ENCODE results near the gene GLB1L3.

Gene GLB1L3

DNA sequence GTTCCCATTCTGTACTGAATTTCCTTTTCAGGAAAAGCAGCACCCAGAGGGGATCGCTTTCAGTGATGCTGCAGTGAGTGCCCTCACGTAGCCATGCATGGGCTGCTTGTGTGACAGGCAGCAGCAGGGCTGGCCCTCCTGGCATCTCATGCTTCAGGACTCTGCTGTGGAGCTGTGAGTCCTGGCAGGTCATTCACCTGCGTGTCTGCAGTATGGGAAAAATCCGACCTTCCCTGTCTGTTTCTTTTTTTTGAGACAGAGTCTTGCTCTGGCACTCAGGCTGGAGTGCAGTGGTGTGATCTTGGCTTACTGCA, 69.0 kb downstream of the GLB1L3 start:
- DNase-seq, result no peak

DNA sequence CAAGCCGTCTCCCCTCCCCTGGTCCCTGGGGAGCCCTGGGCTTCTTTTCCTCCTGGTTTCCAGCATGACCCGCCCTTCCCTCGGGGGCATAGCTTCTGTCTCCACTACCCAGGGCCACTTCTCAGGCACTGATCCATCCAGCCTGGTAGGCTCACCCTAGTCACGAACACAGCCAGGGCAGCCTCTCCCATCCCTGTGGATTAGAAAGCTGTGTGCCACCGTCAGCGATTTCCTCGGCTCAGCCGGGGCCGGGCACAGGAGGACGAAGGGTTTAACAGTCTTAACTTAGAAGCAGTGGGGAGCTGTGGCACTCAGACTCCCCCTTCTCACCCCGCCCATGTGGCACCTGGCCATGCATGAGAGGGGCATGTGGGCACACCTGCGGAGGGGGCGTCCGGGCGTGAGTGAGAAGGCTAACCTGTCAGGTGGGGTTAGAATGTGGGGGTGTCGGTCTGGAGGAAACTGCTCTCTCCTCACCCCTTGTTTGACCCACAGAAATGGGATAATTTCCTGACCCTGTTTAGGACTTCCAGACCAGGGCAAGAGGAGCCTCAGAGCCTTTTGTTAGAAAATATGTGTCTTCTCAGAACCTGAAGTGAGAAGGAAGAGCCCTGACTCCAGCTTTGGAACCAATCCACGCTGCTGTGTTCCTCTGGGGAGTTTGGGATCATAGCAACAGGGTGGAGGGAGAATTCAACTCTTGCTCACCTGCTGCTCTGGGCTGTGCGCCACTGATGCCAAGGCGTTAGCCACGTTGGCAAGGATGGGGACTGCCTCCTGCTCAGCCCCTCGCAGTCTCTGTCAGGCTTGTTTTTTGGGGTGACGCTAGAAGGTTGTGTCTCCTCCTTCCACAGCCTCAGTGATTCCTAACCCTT, 70.2 kb downstream of the GLB1L3 start:
- DNase-seq, result no peak

DNA sequence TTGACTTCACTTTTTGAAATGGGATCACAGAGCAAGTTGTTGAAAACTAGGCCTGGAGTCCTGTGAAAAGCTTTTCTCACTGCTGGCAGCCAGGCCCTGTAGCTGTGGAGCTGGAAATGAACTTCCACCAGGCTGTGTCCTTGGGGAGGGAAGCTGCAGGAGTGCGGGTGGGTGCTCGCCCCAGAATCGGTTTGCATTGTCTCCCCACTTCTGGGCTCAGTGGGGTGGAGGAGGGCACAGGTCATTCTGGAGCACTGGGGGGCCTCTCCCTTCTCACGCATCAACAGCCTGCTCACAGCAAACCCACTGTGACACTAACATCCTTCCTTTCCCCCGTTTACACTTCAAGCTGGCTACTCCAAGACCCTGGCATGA, 70.8 kb downstream of the GLB1L3 start:
- no peak for DNase-seq

DNA sequence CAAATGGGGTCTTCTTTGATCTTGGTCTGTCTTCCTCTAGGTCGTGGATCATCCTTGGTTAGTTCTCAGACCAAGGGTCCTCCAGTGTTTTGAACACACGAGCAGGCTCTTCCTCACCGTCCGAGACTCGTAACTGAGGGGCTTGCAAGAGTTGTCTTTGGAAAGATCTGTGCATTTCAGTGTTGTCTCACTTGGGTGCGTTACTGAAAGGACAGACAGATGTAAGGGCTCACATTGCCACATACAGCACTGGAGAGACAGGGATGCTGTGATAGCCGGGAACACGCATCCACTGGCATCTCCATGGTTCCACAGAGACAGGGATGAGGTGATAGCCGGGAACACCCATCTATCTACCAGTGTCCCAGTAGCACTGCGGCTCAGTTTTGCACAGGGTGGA, 71.3 kb downstream of the GLB1L3 start:
- no peak for DNase-seq

GRCh38 chr11:134349109-134349801, 73.1 kb downstream of the GLB1L3 start:
- DNase-seq, result no peak

DNA sequence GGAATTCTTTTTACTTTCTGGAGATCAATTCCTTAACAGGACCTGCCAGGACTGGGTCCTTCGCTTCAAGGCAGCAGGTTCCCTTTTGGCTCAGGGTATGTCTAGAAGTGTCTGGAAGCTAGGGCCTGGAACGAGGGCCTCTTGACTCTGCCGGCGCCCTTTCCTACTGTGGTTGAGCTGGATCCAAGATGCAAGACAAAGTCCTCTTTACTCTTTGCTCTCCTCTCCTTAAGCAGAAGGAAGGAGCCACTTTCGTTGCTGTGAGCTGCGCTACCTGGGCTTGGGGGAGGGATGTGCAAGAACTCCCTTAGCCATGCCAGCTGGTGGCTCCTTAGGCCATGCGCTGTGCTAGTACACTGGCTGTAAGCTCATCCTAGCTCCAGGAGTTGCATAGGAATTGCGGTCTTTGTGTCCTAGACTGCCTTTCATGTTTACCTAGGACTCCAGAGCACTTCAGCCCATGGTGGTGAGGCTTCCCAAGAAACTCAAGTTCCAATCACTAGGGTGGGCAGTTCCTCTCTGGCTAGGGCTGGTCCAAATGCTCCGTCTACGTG, 73.7 kb downstream of the GLB1L3 start:
- no peak for DNase-seq

DNA sequence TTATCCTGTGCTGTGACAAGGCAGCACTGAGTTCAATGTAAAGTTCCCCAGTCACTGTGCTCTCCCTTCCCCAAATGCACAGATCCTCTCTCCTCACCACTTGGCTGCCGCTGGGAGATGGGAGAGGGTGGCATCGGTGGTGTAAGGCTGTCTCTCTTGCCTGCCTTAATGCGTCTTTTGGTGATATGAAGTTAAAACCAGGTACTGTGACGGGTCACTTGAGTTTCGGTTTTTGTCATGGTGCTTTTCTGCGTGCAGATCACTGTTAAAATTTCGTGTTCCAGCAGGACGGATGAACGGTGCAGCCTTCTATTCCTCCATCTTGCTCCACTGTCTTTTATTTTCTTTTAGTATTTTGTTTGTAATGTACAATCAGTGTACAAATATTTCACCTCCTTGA, 74.2 kb downstream of the GLB1L3 start:
- no peak for DNase-seq

DNA sequence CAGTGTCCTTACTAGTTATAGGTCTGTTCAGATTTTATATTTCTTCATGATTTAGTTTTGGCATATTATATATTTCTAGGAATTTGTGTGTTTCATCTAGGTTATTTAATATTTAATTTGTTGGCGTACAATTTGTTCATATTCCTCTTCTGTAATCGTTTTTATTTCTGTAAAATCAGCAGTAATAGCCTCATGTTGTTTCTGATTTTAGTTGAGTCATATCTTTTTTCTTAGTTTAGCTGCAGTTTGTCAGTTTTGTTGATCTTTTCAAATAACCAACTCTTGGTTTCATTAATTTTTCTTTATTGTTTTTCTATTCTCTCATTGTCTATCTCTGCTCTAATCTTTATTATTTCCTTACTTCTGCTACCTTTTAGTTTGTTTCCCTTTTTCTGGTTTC, 75.9 kb downstream of the GLB1L3 start:
- no peak for DNase-seq

DNA sequence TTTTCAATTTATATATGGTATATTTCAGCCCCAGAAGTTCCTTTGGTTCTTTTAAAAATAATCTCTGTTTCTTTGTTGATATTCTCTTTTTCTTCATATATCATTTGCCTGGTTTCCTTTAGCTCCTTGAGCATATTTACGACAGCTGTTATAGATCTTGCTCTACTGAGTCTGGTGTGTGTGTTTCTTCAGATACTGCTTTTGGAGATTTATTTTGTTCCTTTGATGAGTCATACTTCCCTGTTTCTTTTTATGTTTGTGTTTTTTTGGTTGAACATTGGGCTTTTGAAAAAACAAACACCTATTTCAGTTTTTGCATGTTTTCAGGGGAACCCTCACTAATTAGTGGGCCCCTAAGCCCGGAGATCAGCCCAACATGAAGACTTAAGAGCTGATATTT, 79.0 kb downstream of the GLB1L3 start:
- DNase-seq, result no peak

GRCh38 chr11:134355656-134356055, 79.5 kb downstream of the GLB1L3 start:
- no peak for DNase-seq

DNA sequence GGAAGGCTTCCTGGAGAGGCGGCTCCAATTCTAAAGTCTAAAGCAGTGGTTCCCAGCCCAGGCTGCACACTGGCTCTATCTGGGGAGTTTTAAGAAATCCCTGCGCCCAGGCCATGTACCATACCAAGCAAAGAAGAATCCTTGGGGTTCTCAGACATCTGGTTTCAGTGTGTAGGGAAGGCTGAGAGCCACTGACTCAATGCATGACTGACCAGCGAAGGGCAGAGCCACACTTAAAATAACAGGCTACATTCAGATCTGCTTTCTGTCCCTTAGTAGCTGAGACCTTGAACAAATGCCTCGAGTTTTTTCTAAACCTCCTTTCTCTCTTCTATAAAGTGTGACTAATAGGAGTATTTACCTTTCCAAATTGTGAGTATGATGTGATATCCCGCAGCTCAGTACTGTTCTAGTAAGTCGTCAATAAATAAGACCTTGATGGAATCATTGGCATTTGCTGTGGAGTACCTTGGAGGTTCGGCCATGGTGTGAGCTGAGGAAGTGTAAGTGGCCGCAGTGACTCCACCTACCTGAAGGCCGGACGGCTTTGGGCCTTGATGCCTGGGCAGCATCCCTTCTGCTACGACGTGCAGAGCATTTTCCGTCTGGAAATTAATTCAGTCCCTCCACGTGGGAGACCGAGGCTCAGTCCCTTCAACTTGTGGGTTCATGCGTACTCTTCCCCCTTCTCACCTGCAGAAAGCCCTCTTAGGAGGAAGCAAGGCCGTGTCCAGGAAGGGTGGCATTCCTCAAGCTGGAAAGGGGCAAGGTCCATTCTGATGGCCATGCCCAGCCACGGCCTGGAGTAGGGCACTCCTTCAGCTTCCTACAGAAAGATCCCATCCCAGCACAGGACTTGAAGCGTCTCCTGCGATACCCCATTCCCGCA, 80.7 kb downstream of the GLB1L3 start:
- no peak for DNase-seq

- DNase-seq, result no peak
These were observed 81.3 kb downstream of the GLB1L3 start for GRCh38 chr11:134357545-134357839.

- no peak for DNase-seq
These were observed 82.1 kb downstream of the GLB1L3 start for GRCh38 chr11:134358165-134358855.

GRCh38 chr11:134358856-134359490, 82.8 kb downstream of the GLB1L3 start:
- no peak for DNase-seq

GRCh38 chr11:134359646-134360045, 83.5 kb downstream of the GLB1L3 start:
- no peak for DNase-seq

- peak; percentile 59 for DNase-seq
These were observed 84.1 kb downstream of the GLB1L3 start for GRCh38 chr11:134360050-134360835.

DNA sequence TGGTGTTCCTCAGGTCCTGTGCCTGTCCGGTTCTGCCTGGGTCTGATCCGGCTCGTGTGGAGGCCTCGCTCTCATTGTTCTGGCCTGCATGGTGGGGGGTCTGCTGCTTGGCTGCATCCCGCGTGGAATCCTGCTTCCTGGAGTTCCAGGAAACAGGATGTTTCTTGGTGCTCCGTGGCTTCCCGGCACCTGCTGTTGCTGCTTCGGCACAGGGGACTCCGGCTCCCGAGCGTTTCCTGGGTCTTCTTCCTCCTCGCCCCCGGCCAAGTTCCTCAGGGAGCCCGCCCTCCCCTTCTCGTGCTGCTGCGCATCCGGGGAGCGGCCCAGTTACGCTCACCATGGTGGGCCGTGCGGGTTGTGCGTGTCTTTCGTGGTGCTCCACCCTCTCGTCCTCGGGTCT, 85.5 kb downstream of the GLB1L3 start:
- DNase-seq, result no peak

DNA sequence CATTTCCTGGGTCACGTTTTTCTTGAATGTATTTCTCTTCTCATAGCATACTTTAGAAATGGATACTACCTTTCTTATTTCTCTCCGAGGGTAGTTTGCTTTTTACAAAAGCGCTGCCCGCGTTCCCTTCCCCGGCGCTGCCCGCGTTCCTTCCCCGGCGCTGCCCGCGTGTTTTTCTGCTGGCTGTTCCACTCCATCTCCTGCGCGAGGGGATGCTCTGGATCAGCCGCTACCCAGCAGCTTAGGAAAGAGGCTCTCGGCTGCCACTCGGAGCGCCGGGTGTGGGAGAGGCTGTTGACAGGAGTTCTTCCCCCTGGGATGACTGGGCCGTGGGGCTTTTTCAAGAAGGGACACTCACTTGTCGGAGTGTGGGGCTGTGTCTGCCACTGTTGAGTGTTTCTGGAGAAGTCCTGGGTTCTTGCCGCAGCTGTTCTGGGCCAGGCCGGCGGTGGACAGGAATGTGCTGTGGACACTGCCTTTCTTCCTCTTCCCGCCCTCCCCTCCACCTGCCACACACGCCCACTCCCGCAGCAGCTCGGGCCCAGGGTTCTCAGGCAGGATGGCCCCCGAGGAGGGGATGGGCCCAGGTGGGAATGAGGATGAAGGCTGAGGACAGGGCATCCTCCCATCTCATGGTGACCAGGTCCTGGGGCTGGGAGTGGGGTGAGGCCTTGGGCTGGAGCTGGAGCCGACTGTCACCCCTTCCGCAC, 86.2 kb downstream of the GLB1L3 start:
- no peak for DNase-seq

- DNase-seq, result no peak
These were observed 87.0 kb downstream of the GLB1L3 start for GRCh38 chr11:134363161-134363560.

DNA sequence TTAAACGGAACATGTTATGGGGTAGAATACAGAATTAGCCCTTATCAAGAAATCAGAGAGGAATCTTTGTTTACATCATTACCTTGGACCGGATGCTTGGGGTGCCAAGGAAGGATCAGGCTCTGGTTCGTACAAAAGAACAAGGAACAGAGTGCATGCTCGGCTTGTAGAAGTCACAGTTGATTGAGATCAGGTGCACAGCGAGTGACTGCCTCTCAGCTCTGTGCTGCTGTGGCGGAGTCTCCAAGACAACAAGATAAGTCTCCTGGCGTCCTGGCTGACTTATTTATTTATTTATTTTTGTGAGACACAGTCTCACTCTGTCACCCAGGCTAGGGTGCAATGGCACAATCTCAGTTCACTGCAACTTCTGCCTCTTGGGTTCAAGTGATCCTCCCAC, 87.4 kb downstream of the GLB1L3 start:
- DNase-seq, result no peak

DNA sequence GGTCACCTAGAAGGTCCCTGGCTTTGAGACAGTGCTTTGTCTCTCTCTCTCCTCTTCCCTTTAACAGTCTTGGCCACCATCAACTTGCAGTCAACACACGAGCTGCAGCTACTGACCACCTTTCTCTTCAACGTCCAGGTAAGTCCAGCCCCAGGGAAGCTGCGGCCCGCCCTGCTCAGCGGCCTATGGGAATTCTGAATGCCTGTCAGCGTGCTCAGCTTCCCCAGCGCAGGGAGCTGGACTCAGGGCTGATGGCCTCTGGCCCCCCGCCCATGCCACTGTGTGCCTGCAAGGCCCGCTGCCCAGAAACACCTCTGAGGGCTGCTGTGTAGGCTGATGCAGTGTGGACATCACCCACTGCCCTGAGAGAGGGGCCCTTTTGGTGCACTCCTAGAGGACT, 88.1 kb downstream of the GLB1L3 start:
- DNase-seq, result no peak
